IPS-18c (cell line): ENCODE data around the gene MAP3K14.

ENCODE experiments used
- H3K4me3 ChIP-seq: 2 replicates; pipeline ENCODE4 v1.7.0; 2013; ENCODE audit warnings: low read depth, mild to moderate bottlenecking, low read length, moderate library complexity; ENCODE audit not compliant: insufficient read depth
- H3K9me3 ChIP-seq: one replicate; pipeline ENCODE4 v1.6.1; 2013; ENCODE audit warnings: mild to moderate bottlenecking, low read length, moderate library complexity; ENCODE audit not compliant: control insufficient read depth, insufficient read depth

Gene MAP3K14

DNA sequence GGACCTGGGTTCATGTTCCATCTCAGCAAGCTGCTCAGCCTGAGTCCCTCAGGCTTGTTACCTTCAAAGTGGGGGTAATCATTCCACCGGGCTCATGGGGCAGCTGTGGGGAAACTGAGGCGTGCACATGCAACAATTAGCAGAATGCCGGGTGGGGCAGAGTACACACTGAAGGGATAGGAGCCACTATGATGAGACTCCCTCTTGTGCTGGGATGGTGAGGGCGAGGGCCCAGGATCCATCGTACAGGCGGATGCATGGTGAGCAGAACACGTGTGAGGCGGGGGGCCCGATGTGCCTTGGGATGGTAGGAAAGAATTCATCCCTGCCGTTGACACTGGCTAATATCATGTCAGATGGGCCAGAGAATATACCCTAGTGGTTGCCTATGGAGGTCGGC lies 25.5 kb upstream of the MAP3K14 start:
- no peaks in the 10 kb centered on the region for H3K9me3 ChIP-seq
- H3K4me3 ChIP-seq = no peak overlapping the region

GRCh38 chr17:45341533-45342158 lies 24.8 kb upstream of the MAP3K14 start:
- 0 out of 2 replicates have a peak overlapping the region, but pooled peaks have one; percentile 12 for H3K4me3 ChIP-seq
- H3K9me3 ChIP-seq = no peaks in the 10 kb centered on the region

GRCh38 chr17:45339646-45340605 lies 23.1 kb upstream of the MAP3K14 start:
- H3K4me3 ChIP-seq = no peak overlapping the region
- no peaks in the 10 kb centered on the region for H3K9me3 ChIP-seq

DNA sequence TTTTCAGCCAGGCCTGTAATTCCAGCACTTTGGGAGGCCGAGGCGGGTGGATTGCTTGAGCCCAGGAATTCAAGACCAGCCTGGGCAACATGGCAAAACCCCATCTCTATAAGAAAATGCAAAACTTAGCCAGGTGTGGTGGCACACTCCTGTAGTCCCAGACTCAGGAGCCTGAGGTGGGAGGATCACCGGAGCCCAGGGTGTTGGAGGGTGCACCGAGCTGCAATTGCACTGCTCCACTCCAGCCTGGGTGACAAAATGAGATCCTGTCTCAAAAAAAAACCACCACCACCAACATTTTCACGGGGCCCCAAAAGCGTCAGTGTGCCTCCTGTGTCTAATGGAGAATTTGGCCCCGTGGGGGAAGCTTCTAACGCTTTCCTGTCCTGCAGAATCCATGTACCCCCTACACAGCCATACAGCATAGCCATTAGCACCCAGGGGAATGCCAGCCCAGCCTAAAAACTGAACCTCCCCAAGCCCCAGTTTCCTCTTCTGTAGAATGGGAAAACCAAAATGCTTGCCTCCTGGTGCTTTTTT lies 22.2 kb upstream of the MAP3K14 start:
- H3K9me3 ChIP-seq = no peaks in the 10 kb centered on the region
- H3K4me3 ChIP-seq = no peak overlapping the region

DNA sequence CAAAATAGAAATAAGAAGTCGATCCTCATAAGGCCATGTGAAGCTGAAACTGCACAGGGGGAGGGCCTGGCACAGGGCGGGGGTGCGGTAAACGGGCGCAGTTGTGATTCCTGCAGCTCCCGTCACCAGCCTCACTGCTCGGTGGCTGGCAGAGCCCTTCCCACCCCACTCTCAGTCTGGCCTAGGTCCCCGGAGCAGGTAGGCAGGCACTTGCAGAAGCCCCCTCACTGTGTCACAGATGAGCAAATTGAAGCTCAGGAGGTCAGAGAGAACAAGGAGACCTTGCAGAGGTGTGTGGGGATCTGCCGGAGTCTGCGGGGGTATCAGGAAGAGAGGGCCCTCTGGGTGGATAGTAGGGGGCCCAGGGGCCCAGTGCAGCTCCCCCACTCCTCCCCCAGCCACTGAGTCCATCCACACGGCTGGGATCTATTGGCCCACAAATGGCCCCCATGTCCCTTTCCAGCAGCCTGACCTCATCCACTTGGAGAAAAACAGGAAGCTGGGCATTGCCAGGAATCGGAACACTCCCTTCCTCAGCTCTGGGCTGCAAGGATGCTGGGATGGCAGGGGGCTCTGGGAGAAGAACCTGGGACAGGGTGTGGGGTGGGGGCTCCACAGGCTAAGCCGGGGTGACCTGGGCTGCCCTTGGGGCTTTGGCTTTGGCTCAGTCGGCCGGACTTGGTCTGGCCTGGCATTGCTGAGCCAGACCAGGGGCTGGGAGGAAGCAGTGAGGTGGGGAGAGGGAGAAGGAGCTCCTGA lies 21.4 kb upstream of the MAP3K14 start:
- H3K9me3 ChIP-seq = no peaks in the 10 kb centered on the region
- H3K4me3 ChIP-seq = no peak overlapping the region

GRCh38 chr17:45336390-45337182 lies 19.8 kb upstream of the MAP3K14 start:
- H3K9me3 ChIP-seq = no peaks in the 10 kb centered on the region

GRCh38 chr17:45335721-45336120 lies 18.9 kb upstream of the MAP3K14 start:
- no peak overlapping the region for H3K4me3 ChIP-seq
- no peaks in the 10 kb centered on the region for H3K9me3 ChIP-seq

More at GRCh38 chr17:45336390-45337182, 19.8 kb upstream of the MAP3K14 start:
- H3K4me3 ChIP-seq = no peak overlapping the region

DNA sequence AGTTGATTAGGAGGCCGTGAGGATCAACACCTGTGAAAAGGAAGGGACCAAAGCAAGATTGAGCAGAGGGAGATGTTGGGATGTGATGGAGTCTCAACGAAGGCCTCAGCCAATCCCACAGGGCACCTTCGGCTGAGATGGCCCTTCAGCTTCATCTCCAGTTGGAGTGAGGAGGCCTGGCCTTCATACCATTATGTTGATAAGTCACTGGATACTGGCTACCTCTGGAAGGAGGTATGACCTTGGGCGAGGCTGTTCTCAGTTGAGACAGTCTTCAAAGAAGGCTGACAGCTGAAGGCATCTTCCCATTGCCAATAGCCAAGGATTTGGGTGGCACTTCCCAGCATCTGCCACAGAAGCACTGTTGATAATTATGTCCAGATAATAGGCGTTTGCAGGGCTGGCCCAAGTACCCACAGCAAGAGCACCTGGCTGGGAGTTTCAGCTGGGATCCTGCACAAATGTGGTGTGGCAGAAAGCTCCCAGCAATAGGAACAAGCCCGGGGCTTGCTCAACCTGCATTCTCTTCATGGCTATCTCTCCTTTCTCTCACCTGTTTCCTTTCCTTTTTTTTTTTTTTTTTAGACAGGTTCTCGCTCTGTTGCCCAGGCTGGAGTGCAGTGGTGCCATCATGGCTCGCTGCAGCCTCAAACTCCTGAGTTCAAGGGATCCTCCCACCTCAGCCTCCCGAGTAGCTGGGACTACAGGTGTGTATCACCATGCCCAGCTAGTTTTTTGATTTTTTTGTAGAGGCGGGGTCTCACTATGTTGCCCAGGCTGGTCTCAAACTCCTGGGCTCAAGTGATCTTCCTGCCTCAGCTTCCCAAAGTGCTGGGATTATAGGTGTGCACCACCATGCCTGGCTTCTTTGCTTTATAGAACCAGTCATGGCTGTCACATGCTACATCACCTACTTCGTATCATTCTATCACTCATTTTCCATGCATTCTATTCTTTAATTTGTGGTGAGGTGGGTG lies 18.2 kb upstream of the MAP3K14 start:
- H3K4me3 ChIP-seq = no peak overlapping the region
- no peaks in the 10 kb centered on the region for H3K9me3 ChIP-seq

GRCh38 chr17:45334231-45334630 lies 17.4 kb upstream of the MAP3K14 start:
- no peak overlapping the region for H3K4me3 ChIP-seq
- no peaks in the 10 kb centered on the region for H3K9me3 ChIP-seq

GRCh38 chr17:45333702-45334092 lies 16.9 kb upstream of the MAP3K14 start:
- no peak overlapping the region for H3K4me3 ChIP-seq
- no peaks in the 10 kb centered on the region for H3K9me3 ChIP-seq

DNA sequence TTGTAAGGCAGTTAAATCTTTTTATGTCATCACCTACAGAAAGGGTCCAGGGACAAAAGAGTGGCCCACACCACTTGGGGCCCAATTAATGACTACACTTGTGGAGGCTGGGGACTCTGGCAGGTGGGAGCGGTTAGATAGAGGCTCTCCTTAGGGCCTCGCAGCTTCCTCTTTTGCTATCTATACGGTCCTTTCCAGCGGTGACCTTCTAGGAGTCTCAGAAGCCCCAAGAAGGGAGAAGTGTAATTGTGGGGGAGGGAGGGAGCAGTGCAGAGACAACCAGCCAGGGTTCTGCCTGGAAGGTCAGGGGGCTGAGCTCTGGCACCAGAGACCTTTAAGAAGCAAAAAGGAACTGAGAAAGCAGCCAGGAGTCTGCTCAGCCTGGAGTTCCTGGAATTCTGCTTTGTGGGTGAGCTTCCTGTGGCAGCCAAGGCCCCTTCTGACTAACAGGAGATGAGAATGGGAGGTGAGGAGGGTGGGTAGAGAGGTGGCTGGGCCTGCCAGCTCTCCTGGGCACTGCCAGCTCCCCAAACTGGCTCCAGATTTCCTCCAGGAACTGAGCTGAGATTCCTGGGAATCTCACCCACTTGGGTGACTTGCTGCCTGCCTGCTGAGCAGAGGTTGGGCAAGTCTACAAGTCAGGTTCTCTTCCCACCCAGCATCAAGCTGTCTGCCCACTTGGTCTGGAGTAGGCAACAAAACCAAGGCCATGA lies 16.3 kb upstream of the MAP3K14 start:
- H3K9me3 ChIP-seq = no peaks in the 10 kb centered on the region
- no peak overlapping the region for H3K4me3 ChIP-seq

DNA sequence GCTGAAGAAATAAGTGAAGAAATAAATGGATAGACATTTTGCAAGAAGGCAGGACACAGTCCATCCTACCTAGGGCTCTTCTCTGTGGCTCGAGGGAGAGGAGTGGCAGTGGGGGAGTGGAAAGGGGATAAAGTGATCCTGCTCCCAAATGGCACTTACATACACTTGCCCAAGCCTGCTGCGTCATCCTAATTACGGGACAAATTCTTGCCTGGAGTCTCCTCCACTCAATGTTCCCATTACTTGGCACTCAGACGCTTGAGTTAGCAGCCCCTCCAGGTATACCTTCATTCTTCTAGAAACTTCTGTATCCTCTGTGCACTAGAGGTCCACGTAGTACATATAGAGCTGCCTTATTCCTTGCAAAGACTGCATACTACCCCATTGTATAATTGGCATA lies 15.7 kb upstream of the MAP3K14 start:
- Histone ChIP-seq H3K9me3 (no peaks in the 10 kb centered on the region), H3K4me3 (no peak overlapping the region)

- Histone ChIP-seq H3K9me3 (no peaks in the 10 kb centered on the region), H3K4me3 (no peak overlapping the region)
These were observed 9.8 kb upstream of the MAP3K14 start for GRCh38 chr17:45326626-45327025.

GRCh38 chr17:45325810-45326209 lies 9.0 kb upstream of the MAP3K14 start:
- Histone ChIP-seq H3K9me3 (no peaks in the 10 kb centered on the region), H3K4me3 (no peak overlapping the region)

DNA sequence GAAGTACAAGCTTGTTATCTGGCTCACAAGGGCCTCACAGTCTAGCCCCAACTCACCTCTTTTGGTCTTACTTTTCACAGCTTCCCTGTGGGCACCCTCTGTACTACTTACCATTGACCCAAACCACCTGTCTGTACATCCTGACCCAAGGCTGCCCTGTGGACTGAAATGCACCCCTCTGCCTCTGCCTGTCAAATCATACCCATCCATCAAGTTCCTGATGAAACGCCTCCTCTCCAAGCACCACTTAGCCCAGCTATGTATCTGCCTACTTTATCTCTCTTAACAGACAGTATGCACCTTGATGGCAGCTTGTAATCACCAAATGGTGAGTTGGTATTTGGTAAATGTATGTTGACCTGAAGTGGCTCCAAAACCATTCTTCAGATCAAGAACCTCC lies 7.5 kb upstream of the MAP3K14 start:
- Histone ChIP-seq H3K4me3 (no peak overlapping the region), H3K9me3 (no peaks in the 10 kb centered on the region)
